Choroid plexus epithelial cell (primary cell): ENCODE results near the gene RABGAP1L.
"Not testable (repeated sequence)": the region's sequence is repeated elsewhere in the genome, so short reads cannot be mapped to it uniquely, and the experiment has no call there.

ENCODE experiments used
- DNase-seq: peaks from one replicate; pipeline ENCODE4 v3.0.0-alpha.2; 2010; ENCODE audit warnings: low read depth
- H3K4me3 ChIP-seq: 2 replicates; pipeline ENCODE4 v1.5.1; 2011; ENCODE audit warnings: low read depth, mild to moderate bottlenecking, control low read depth, low read length, moderate library complexity
- CTCF ChIP-seq: conservative IDR thresholded peaks from 2 replicates; pipeline ENCODE4 v1.5.1; 2011; ENCODE audit warnings: low read depth, mild to moderate bottlenecking, control low read depth, inconsistent platforms, low read length, moderate library complexity

The RABGAP1L gene

DNA sequence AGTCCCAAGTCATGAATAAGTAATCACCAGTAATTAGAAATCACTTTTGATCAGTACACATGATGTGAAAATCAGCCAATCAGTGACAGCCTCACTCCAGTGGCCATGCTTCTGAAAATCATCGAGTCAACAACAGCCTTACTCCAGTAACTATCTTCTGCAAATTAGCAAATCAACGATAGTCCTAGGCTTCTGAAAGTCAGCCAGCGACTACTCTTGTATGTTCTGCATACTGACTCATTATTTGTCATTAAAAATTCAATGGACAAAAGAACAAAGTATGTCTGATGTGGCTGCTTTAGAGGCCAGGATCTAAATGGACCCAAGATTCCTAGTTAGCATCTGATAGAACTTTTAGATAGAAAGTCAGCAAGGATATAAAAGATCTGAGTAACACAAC is 391.0 kb downstream of the RABGAP1L start:
- DNase-seq: no peak
- TF ChIP-seq CTCF: no peak

DNA sequence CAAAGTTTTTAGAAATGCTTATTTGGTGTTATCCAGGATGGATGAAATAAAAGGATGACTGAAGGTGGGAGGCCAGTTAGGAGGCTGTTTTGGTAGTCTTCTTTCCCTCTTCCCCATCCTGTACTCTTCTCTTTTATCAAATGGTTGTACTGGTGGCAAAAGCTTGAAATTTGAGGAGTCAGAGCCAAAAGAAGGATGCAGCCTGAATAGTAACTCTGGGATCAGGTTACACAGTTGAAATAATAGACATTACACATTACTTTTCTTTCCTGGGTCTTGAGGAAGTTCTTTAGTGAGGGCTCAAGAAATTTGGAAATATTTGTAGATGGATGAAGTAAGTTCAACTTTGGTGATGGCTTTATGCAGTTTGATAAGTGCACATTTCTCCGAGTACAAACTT is 397.1 kb downstream of the RABGAP1L start:
- no peak for TF ChIP-seq CTCF
- H3K4me3 ChIP-seq: no peak overlapping the region
- peak; percentile 44 for DNase-seq

More for the DNA sequence above, 391.0 kb downstream of the RABGAP1L start:
- no peak overlapping the region for H3K4me3 ChIP-seq

GRCh38 chr1:174568551-174568950 is 409.2 kb downstream of the RABGAP1L start:
- no peak for TF ChIP-seq CTCF
- no peak for DNase-seq
- H3K4me3 ChIP-seq: no peak overlapping the region

DNA sequence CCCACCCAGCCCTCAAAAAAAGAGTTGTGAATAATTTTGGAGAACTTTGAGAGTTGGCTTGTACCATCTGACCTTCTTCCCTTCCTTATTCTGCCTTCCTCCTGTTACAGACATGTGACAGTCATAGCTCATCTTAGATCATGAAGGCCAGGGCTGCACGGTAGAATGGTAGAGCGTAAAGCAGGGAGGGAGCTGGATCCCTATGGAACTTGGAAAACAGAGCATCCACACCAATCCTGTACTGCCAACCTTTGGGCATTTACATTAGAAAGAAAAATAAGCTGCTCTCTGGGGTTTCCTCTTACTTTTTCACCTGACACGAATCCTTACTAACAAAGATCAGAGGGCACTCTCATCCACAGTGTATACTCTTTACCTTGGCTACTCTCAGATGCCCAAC is 409.9 kb downstream of the RABGAP1L start:
- DNase-seq: no peak
- H3K4me3 ChIP-seq: no peak overlapping the region
- TF ChIP-seq CTCF: no peak

DNA sequence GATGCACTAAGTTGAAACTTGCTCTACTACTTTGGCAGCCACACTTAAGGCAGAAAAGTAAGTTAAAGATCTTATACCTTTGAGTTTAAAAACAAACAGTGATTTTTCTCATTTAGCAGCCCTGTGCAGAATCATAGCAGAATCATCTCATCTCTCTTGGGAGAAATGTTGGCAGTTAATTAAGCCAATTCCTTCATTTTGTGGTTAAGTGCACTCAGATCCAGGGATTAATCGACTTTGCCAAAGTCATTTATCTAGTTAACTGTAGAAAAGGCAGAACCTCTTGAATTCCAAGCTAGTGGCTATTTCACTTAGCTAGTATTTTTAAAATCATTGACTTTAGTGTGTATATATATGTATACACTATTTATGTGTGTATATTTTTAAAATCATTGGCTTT is 413.5 kb downstream of the RABGAP1L start:
- DNase-seq: no peak
- no peak overlapping the region for H3K4me3 ChIP-seq

DNA sequence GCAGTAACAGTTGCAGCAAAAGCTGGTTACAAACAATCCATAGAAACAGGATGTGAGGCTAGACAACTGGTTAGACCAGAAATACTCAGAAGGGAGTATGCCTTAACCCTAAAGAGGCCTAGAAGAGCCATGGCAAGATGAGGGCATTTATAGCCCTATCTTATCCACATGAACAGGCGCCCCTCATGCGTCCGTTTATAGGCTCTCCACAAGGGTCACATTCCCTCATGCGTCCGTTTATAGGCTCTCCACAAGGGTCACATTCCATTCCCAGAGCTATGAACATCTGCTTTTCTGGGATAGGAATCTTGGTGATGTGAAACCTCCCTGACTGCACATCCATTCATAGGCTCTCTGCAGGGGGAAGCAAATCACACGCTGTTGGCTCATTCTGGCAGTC is 416.8 kb downstream of the RABGAP1L start:
- H3K4me3 ChIP-seq, DNase-seq: not testable (repeated sequence)

More for the DNA sequence above, 413.5 kb downstream of the RABGAP1L start:
- no peak for TF ChIP-seq CTCF

DNA sequence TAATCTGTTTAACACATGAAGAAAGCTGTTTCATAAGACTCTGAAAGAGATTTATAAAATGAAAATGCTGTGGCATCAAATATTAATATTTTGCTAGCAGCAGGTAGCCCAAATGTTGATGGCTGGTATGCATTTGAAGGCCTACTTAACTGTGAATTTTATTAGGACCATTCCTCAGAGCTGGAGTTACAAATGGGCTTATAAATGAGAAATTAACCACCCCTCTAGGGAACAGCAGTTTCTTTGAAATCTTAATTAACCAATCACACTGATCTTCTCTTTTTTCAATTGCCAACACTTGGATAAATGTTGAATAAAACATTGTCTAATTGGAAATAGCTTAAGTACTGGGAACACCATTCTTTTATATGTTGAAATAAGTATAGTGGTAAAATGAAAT is 418.4 kb downstream of the RABGAP1L start:
- H3K4me3 ChIP-seq: no peak overlapping the region
- no peak for TF ChIP-seq CTCF

DNA sequence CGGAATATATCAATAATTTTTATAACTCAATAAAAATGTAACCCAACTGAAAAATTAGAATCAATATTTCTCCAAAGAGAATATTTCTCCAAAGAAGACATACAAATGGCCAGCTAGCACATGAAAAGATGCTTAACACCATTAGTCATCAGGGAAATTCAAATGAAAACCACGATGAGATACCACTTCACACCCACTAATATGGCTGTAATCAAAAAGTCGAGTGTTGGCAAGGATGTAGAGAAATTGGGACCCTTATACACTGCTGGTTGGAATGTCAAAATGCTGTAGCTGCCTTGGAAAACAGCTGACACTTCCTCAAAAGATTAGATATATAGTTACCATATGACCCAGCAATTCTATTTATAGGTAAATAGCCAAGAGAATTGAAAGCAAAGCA is 421.5 kb downstream of the RABGAP1L start:
- DNase-seq: peak; percentile 4
- no peak for TF ChIP-seq CTCF
- H3K4me3 ChIP-seq: no peak overlapping the region

More for the DNA sequence above, 418.4 kb downstream of the RABGAP1L start:
- DNase-seq: no peak
